ENCODE measurements around the gene GALNS.

DNA sequence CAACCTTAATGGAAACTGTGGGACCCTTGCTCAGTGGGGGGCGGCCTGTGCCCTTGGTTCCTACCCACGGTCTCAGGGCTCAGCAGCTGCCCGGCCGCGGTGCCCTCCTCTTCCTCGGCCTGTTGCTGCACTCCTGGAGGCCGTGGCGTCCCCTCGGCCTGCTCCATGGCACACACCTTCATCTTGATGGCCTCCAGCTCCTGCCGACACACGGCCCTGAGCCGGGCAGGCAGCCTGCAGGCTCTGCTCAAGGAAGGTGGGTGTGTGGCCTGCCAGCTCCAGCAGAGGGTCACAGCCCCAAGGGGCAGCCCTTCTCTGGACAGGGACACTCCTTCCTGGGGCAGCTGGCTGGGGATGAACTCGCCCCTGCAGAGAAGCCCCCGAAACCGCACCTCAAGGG, 9.0 kb upstream of the GALNS start:
- TF ChIP-seq, protein P1, sequence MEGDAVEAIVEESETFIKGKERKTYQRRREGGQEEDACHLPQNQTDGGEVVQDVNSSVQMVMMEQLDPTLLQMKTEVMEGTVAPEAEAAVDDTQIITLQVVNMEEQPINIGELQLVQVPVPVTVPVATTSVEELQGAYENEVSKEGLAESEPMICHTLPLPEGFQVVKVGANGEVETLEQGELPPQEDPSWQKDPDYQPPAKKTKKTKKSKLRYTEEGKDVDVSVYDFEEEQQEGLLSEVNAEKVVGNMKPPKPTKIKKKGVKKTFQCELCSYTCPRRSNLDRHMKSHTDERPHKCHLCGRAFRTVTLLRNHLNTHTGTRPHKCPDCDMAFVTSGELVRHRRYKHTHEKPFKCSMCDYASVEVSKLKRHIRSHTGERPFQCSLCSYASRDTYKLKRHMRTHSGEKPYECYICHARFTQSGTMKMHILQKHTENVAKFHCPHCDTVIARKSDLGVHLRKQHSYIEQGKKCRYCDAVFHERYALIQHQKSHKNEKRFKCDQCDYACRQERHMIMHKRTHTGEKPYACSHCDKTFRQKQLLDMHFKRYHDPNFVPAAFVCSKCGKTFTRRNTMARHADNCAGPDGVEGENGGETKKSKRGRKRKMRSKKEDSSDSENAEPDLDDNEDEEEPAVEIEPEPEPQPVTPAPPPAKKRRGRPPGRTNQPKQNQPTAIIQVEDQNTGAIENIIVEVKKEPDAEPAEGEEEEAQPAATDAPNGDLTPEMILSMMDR (IDR thresholded peaks at IDR 0.05; ENCODE audit: low read depth, low read length, missing input control): no peak
- TF ChIP-seq GABPA (IDR thresholded peaks at IDR 0.05 in 1 of 2, conservative IDR thresholded peaks at IDR 0.05 in 1 of 2): no peak
- TF ChIP-seq, protein P2, sequence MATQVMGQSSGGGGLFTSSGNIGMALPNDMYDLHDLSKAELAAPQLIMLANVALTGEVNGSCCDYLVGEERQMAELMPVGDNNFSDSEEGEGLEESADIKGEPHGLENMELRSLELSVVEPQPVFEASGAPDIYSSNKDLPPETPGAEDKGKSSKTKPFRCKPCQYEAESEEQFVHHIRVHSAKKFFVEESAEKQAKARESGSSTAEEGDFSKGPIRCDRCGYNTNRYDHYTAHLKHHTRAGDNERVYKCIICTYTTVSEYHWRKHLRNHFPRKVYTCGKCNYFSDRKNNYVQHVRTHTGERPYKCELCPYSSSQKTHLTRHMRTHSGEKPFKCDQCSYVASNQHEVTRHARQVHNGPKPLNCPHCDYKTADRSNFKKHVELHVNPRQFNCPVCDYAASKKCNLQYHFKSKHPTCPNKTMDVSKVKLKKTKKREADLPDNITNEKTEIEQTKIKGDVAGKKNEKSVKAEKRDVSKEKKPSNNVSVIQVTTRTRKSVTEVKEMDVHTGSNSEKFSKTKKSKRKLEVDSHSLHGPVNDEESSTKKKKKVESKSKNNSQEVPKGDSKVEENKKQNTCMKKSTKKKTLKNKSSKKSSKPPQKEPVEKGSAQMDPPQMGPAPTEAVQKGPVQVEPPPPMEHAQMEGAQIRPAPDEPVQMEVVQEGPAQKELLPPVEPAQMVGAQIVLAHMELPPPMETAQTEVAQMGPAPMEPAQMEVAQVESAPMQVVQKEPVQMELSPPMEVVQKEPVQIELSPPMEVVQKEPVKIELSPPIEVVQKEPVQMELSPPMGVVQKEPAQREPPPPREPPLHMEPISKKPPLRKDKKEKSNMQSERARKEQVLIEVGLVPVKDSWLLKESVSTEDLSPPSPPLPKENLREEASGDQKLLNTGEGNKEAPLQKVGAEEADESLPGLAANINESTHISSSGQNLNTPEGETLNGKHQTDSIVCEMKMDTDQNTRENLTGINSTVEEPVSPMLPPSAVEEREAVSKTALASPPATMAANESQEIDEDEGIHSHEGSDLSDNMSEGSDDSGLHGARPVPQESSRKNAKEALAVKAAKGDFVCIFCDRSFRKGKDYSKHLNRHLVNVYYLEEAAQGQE (IDR thresholded peaks at IDR 0.05): no peak
- TF ChIP-seq, protein P3, sequence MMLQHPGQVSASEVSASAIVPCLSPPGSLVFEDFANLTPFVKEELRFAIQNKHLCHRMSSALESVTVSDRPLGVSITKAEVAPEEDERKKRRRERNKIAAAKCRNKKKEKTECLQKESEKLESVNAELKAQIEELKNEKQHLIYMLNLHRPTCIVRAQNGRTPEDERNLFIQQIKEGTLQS (IDR thresholded peaks at IDR 0.05): no peak
- TF ChIP-seq JUND (IDR thresholded peaks at IDR 0.05): no peak
- TF ChIP-seq RXRA (IDR thresholded peaks at IDR 0.05): no peak
- no peak for TF ChIP-seq TAF1 (conservative IDR thresholded peaks at IDR 0.05)
- TF ChIP-seq EGR1 (IDR thresholded peaks at IDR 0.05; ENCODE audit: low read depth in 2 of 2): no peak
- no peak for TF ChIP-seq MAX (IDR thresholded peaks at IDR 0.05)
